Measurements from ENCODE around the gene SIAH2.

SIAH2 gene

DNA sequence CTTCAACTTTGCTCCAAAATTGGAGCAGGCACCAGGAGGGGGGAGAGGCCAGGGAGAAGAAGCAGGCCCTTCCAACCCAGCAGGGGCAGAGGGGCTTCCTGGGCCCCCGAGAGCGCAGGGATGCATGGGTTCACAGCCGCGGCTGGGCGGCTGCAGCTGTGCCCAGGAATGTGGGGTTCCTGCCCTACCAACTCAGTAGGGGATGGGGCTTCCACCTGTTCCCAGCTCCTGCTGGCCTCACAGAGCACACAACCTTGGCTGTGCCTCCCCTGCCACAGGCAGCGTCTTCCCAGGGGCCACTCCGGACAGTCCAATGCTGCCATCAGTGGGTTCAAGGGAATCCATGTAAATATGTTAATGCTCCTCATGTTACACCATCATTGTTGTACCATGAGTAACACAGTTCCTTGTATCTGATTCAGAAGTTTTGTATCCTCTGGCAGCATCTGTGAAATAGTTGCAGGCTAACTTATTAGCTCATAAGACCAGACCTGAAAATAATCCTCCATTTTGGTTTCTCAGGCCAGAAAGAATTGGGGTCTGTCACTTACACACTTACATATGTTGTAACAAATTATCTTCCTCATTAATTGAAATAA, 12.1 kb upstream of the SIAH2 start:
- H3K36me3 ChIP-seq (ENCODE audit: insufficient read depth, low read length) = no peaks in the 10 kb centered on the region
- no peak overlapping the region for H3K4me3 ChIP-seq (ENCODE audit: low read depth, low read length)
- no peaks in the 10 kb centered on the region for H3K79me2 ChIP-seq (ENCODE audit: control insufficient read depth, insufficient read depth, low read length, unreplicated experiment)
- no peak overlapping the region for H2AFZ ChIP-seq (ENCODE audit: low read length, unreplicated experiment)
- H3K27me3 ChIP-seq (ENCODE audit: insufficient read depth, low read length) = no peaks in the 10 kb centered on the region
- H3K4me1 ChIP-seq (ENCODE audit: control insufficient read depth, insufficient read depth, low read length, unreplicated experiment) = no peaks in the 10 kb centered on the region
- no peak overlapping the region for H3K27ac ChIP-seq (ENCODE audit: low read depth, low read length)

GRCh38 chr3:150773616-150774192, 10.7 kb upstream of the SIAH2 start:
- H3K27ac ChIP-seq (ENCODE audit: low read depth, low read length) = no peak overlapping the region

GRCh38 chr3:150771600-150771999, 8.6 kb upstream of the SIAH2 start:
- Histone ChIP-seq H3K27me3 (ENCODE audit: insufficient read depth, low read length) (no peaks in the 10 kb centered on the region), H3K79me2 (ENCODE audit: control insufficient read depth, insufficient read depth, low read length, unreplicated experiment) (no peaks in the 10 kb centered on the region), H3K4me1 (ENCODE audit: control insufficient read depth, insufficient read depth, low read length, unreplicated experiment) (peaks cover 3% of the 10 kb centered on the region), H3K4me3 (ENCODE audit: low read depth, low read length) (no peak overlapping the region), H2AFZ (ENCODE audit: low read length, unreplicated experiment) (no peak overlapping the region), H3K36me3 (ENCODE audit: insufficient read depth, low read length) (no peaks in the 10 kb centered on the region), H3K27ac (ENCODE audit: low read depth, low read length) (no peak overlapping the region)

More at GRCh38 chr3:150773616-150774192, 10.7 kb upstream of the SIAH2 start:
- Histone ChIP-seq H3K27me3 (ENCODE audit: insufficient read depth, low read length) (no peaks in the 10 kb centered on the region), H2AFZ (ENCODE audit: low read length, unreplicated experiment) (no peak overlapping the region), H3K79me2 (ENCODE audit: control insufficient read depth, insufficient read depth, low read length, unreplicated experiment) (no peaks in the 10 kb centered on the region), H3K36me3 (ENCODE audit: insufficient read depth, low read length) (no peaks in the 10 kb centered on the region), H3K4me1 (ENCODE audit: control insufficient read depth, insufficient read depth, low read length, unreplicated experiment) (no peaks in the 10 kb centered on the region), H3K4me3 (ENCODE audit: low read depth, low read length) (no peak overlapping the region)

DNA sequence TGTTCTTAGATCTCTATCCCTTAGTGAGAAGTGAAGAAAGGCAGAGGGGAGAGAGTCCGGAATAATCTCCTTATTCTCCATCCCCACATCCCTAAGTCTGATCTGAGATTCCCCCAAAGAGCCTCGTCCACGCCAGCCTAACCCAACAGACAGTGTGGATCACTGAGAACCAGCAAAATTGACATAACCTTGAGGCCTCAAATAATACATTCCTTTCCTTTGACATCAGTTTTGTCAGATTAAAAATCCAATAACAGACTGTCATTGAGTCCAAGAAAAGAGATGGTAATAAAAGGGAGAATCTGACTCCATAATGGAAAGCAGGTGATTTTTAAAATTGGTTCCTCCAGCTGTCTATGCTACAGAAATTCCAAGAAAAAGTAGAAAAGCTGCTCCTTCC, 7.7 kb upstream of the SIAH2 start:
- no peak overlapping the region for H3K4me3 ChIP-seq (ENCODE audit: low read depth, low read length)
- peaks cover 10% of the 10 kb centered on the region for H3K4me1 ChIP-seq (ENCODE audit: control insufficient read depth, insufficient read depth, low read length, unreplicated experiment)
- no peaks in the 10 kb centered on the region for H3K27me3 ChIP-seq (ENCODE audit: insufficient read depth, low read length)
- H3K36me3 ChIP-seq (ENCODE audit: insufficient read depth, low read length) = no peaks in the 10 kb centered on the region
- H2AFZ ChIP-seq (ENCODE audit: low read length, unreplicated experiment) = no peak overlapping the region
- no peaks in the 10 kb centered on the region for H3K79me2 ChIP-seq (ENCODE audit: control insufficient read depth, insufficient read depth, low read length, unreplicated experiment)
- H3K27ac ChIP-seq (ENCODE audit: low read depth, low read length) = no peak overlapping the region

GRCh38 chr3:150766742-150767141, 3.8 kb upstream of the SIAH2 start:
- no peak overlapping the region for H2AFZ ChIP-seq (ENCODE audit: low read length, unreplicated experiment)
- no peak overlapping the region for H3K4me3 ChIP-seq (ENCODE audit: low read depth, low read length)
- H3K27me3 ChIP-seq (ENCODE audit: insufficient read depth, low read length) = no peaks in the 10 kb centered on the region
- H3K4me1 ChIP-seq (ENCODE audit: control insufficient read depth, insufficient read depth, low read length, unreplicated experiment) = peaks cover 20% of the 10 kb centered on the region
- H3K27ac ChIP-seq (ENCODE audit: low read depth, low read length) = no peak overlapping the region
- peaks cover 9% of the 10 kb centered on the region for H3K79me2 ChIP-seq (ENCODE audit: control insufficient read depth, insufficient read depth, low read length, unreplicated experiment)
- H3K36me3 ChIP-seq (ENCODE audit: insufficient read depth, low read length) = no peaks in the 10 kb centered on the region

- H3K4me3 ChIP-seq (ENCODE audit: low read depth, low read length) = no peak overlapping the region
- peaks cover 15% of the 10 kb centered on the region for H3K79me2 ChIP-seq (ENCODE audit: control insufficient read depth, insufficient read depth, low read length, unreplicated experiment)
- no peak overlapping the region for H3K27ac ChIP-seq (ENCODE audit: low read depth, low read length)
- no peaks in the 10 kb centered on the region for H3K27me3 ChIP-seq (ENCODE audit: insufficient read depth, low read length)
- H2AFZ ChIP-seq (ENCODE audit: low read length, unreplicated experiment) = no peak overlapping the region
- no peaks in the 10 kb centered on the region for H3K36me3 ChIP-seq (ENCODE audit: insufficient read depth, low read length)
- peaks cover 20% of the 10 kb centered on the region for H3K4me1 ChIP-seq (ENCODE audit: control insufficient read depth, insufficient read depth, low read length, unreplicated experiment)
These were observed 3.2 kb upstream of the SIAH2 start for GRCh38 chr3:150765949-150766720.

DNA sequence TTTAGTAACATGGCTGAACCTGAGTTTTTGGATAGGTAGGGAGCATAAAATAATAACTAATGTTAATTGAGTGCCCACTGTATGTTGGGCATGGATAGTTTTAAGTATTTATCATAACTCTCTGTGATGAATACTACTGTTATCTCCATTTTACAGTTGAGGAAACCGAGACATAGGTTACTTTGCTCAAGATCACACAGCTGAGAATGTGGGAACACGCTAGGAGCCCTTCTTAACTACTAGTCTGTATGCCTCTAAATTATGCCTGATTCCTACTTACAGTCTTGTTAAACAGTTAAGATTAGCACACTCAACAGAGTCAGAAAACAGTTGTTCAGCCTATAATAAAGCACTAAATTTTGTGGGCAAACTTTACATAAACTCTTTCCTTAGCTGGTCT, 2.0 kb upstream of the SIAH2 start:
- Histone ChIP-seq H3K27ac (ENCODE audit: low read depth, low read length) (no peak overlapping the region), H2AFZ (ENCODE audit: low read length, unreplicated experiment) (no peak overlapping the region), H3K27me3 (ENCODE audit: insufficient read depth, low read length) (no peaks in the 10 kb centered on the region), H3K4me3 (ENCODE audit: low read depth, low read length) (peak overlapping the region; percentile 98), H3K4me1 (ENCODE audit: control insufficient read depth, insufficient read depth, low read length, unreplicated experiment) (peaks cover 21% of the 10 kb centered on the region), H3K36me3 (ENCODE audit: insufficient read depth, low read length) (no peaks in the 10 kb centered on the region), H3K79me2 (ENCODE audit: control insufficient read depth, insufficient read depth, low read length, unreplicated experiment) (peaks cover 26% of the 10 kb centered on the region)

- Histone ChIP-seq H3K36me3 (ENCODE audit: insufficient read depth, low read length) (no peaks in the 10 kb centered on the region; the same call in 1 of the 2 replicates), H3K27ac (ENCODE audit: low read depth, low read length) (peak overlapping the region; percentile 94), H3K27me3 (ENCODE audit: insufficient read depth, low read length) (no peaks in the 10 kb centered on the region), H3K4me1 (ENCODE audit: control insufficient read depth, insufficient read depth, low read length, unreplicated experiment) (peaks cover 25% of the 10 kb centered on the region), H3K79me2 (ENCODE audit: control insufficient read depth, insufficient read depth, low read length, unreplicated experiment) (peaks cover 30% of the 10 kb centered on the region), H3K4me3 (ENCODE audit: low read depth, low read length) (peak overlapping the region; percentile 98), H2AFZ (ENCODE audit: low read length, unreplicated experiment) (no peak overlapping the region)
These were observed 1.6 kb upstream of the SIAH2 start for GRCh38 chr3:150764566-150764965.

GRCh38 chr3:150763841-150764483, 993 bp upstream of the SIAH2 start:
- Histone ChIP-seq H3K36me3 (ENCODE audit: insufficient read depth, low read length) (peaks cover 5% of the 10 kb centered on the region; the same call in 1 of the 2 replicates), H3K27ac (ENCODE audit: low read depth, low read length) (peak overlapping the region; percentile 94), H3K4me3 (ENCODE audit: low read depth, low read length) (peak overlapping the region; percentile 98), H3K79me2 (ENCODE audit: control insufficient read depth, insufficient read depth, low read length, unreplicated experiment) (peaks cover 36% of the 10 kb centered on the region), H2AFZ (ENCODE audit: low read length, unreplicated experiment) (peak overlapping the region; percentile 97), H3K27me3 (ENCODE audit: insufficient read depth, low read length) (no peaks in the 10 kb centered on the region), H3K4me1 (ENCODE audit: control insufficient read depth, insufficient read depth, low read length, unreplicated experiment) (peaks cover 31% of the 10 kb centered on the region)

GRCh38 chr3:150762662-150763121, 277 bp downstream of the SIAH2 start:
- H3K4me3 ChIP-seq (ENCODE audit: low read depth, low read length) = peak overlapping the region; percentile 98
- peak overlapping the region; percentile 65 for H2AFZ ChIP-seq (ENCODE audit: low read length, unreplicated experiment)
- peaks cover 32% of the 10 kb centered on the region for H3K4me1 ChIP-seq (ENCODE audit: control insufficient read depth, insufficient read depth, low read length, unreplicated experiment)
- H3K79me2 ChIP-seq (ENCODE audit: control insufficient read depth, insufficient read depth, low read length, unreplicated experiment) = peaks cover 45% of the 10 kb centered on the region
- H3K27me3 ChIP-seq (ENCODE audit: insufficient read depth, low read length) = no peaks in the 10 kb centered on the region
- H3K27ac ChIP-seq (ENCODE audit: low read depth, low read length) = peak overlapping the region; percentile 94
- H3K36me3 ChIP-seq (ENCODE audit: insufficient read depth, low read length) = peaks cover 5% of the 10 kb centered on the region; the same call in 1 of the 2 replicates
